Measurements from ENCODE around the gene ZFAND4.
"Not testable (repeated sequence)": the region's sequence is repeated elsewhere in the genome, so short reads cannot be mapped to it uniquely, and the experiment has no call there.

Gene ZFAND4

DNA sequence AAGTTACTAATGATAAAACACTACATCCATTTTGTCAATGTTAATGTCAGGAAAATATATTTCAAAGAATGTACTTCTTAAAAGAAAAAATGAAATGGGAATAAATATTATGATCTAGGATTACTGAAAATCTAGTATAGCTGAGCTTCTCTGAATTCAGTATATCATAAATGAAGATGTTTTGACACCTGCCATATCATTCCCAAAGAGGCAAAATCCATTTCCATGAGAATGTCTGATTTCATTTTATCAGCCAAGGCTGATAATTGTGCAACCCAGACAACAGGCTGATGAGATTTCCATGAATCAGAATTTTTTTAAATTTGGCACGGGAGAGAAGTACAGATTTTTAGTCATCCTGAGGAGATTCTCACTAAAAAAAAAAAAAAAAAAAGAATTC, 32.5 kb downstream of the ZFAND4 start:
- DNase-seq: no peak

DNA sequence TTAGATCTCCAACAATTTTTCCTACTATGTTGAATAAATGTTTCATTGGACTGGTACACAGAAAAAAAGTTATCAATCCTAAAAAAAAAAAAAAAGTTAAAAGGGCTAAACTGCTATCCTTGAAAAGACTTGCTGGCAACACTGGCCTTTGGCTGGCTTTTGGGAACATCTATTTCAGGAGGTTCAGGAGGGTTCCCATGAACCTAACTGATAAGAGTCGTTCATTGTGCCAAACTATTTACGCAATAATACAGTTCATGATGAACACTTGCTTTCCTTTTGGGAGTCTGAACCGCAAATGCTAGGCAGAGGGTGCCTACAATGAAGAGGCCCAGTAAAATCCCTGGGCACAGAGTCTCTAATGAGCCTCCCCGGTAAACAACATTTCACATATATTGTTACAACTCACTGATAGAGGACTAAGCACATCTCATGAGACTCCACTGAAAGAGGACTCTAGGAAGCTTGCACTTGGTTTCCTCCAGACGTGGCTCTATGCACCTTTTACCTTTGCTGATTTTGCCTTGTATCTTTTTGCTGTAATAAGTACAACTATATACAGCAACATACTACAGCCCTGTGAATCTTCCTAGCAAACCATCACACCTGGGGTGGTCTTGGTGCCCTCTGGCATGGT, 45.0 kb downstream of the ZFAND4 start:
- DNase-seq: no peak

DNA sequence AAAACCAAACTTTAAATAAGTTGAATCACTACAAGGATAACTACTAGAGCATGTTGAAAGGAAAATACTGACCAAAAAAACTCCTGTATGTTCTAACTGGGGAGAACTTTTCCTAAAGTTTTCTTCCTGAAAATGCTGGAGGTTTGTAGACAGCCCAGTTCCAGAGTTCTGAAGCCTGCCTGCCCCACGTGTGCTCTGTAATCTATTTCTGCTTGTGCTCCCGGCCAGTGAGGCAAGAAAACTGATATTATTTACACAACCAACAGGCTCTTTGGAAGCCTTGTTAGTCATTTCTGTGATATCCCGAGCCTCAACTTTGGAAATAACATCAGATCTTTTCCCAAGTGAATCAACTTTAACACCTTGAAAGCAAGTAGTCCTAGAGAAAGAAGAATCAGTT, 46.7 kb downstream of the ZFAND4 start:
- DNase-seq: no peak

- DNase-seq: no peak
These were observed 47.8 kb downstream of the ZFAND4 start for GRCh38 chr10:45624724-45625123.

GRCh38 chr10:45614869-45615268, 57.7 kb downstream of the ZFAND4 start:
- no peak for DNase-seq

- DNase-seq: no peak
These were observed 59.8 kb downstream of the ZFAND4 start for GRCh38 chr10:45612741-45613140.

DNA sequence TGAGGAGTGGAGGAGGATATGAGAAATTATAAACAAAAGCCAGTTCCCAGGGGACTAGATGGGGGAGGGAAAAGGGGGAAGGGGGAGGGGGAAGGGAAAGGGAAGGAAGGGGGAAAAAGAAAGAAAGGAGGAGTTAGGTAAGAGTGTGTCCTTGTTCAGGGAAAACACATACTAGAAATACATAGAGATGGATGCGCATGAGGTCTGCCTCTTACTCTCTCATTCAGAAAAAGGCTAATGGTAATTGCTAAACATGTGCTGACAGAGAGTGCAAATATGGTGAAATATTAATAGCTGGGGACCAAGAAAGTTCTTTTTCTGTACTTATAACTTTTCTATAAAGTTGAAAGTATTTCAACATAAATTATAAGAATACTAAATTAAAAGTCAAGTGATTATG, 64.5 kb downstream of the ZFAND4 start:
- DNase-seq: no peak

DNA sequence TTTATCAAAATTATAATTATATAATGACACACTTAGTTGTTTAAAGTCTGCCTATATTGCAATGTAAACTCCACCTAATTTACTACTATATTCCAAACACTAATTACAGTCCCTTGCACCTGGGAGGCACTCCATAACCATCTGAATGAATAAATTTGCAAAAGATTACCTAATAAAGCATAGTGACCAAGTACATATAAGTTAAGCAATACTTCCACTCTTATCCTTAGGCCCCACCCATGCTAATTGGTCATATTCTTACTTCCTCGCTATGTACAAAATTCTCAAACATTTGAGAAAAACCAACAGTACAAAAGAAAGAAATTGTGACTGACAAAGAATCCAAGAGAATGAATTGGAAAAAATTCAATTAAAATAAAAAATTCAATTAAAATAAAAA, 65.3 kb downstream of the ZFAND4 start:
- no peak for DNase-seq

- no peak for DNase-seq
These were observed 69.7 kb downstream of the ZFAND4 start for GRCh38 chr10:45602836-45603235.

- DNase-seq: no peak
These were observed 70.4 kb downstream of the ZFAND4 start for GRCh38 chr10:45602082-45602730.

DNA sequence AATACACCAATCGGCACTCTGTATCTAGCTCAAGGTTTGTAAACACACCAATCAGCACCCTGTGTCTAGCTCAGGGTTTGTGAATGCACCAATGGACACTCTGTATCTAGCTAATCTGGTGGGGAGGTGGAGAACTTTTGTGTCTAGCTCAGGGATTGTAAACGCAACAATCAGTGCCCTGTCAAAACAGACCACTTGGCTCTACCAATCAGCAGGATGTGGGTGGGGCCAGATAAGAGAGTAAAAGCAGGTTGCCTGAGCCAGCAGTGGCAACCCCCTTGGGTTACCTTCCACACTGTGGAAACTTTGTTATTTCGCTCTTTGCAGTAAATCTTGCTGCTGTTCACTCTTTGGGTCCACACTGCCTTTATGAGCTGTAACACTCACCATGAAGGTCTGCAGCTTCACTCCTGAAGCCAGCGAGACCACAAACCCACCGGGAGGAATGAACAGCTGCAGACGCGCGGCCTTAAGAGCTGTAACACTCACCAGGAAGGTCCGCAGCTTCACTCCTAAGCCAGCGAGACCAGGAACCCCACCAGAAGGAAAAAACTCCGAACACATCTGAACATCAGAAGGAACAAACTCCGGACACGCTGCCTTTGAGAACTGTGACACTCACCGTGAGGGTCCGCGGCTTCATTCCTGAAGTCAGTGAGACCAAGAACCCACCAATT, 71.2 kb downstream of the ZFAND4 start:
- not testable (repeated sequence) for DNase-seq

DNA sequence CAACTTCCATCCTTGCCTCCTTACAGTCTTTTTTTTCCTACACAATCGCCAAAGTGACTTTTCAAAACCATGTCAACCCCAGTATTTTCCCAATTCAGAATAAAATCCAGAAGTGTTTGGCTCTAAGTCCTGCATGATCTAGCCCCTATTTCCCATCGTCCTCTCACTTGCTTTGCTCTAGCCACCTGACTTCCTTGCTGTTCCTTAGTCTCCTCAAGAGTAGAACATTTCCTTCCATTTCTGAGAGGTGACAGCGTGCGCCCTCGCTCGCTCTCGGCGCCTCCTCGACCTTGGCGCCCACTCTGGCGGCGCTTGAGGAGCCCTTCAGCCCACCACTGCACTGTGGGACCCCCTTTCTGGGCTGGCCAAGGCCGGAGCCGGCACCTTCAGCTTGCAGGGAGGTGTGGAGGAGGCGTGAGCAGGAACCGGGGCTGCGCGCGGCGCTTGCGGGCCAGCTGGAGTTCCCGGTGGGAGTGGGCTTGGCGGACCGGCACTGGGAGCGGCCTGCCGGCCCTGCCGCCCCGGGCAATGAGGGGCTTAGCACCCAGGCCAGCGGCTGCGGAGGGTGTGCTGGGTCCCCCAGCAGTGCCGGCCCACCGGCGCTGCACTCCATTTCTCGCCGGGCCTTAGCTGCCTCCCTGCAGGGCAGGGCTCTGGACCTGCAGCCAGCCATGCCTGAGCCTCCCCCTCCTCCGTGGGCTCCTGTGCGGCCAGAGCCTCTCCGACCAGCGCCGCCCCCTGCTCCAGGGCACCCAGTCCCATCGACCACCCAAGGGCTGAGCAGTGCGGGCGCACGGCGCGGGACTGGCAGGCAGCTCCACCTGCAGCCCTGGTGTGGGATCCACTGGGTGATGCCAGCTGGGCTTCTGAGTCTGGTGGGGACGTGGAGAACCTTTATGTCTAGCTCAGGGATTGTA, 72.0 kb downstream of the ZFAND4 start:
- not testable (repeated sequence) for DNase-seq

GRCh38 chr10:45599646-45600045, 72.9 kb downstream of the ZFAND4 start:
- no peak for DNase-seq

DNA sequence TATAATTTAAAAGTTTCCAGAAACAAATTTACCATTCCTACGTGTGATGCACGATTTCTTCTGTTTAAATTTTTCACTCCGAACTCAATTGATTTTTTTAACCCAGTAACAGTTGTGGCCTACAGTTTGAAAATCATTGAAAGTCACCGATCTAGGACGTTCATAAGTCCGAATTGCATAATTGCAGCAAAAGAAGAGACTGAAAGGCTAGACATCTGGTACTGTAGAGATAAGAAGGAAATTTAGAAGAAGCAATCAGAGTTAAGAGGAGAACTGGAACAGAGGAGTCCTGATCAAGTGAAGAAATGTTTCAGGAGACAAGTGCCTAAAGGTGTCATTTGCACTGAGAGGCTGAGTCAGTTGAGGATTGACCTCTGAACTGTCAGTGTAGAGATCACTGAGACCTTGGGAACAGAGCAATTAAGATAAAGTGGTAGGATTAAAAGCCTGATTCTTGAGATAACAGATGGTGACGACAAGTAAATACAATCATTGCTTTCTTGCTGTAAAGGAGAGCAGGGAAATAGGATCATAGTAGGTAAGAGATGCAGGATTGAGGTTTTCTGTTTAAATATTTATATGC, 73.5 kb downstream of the ZFAND4 start:
- no peak for DNase-seq

- no peak for DNase-seq
These were observed 76.0 kb downstream of the ZFAND4 start for GRCh38 chr10:45596526-45596925.

- DNase-seq: peak; percentile 83 to 88
These were observed 78.1 kb downstream of the ZFAND4 start for GRCh38 chr10:45594276-45595157.

DNA sequence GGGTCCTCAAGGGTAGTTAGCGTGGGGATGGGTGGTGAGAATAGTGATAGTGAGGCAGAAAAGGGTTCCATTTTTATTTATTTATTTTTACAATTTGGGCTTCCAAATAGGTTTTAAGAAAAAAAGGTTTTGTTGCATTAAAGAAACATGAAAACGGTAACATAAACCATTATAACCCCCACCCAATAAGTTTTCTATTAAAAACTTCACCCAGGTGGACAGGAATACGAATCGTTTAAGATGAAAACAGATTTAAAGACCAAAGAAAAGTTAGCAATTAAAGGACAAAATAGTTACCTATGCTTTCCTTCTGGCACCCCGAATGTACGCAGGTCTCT, 78.7 kb downstream of the ZFAND4 start:
- no peak for DNase-seq

GRCh38 chr10:45592926-45593325, 79.6 kb downstream of the ZFAND4 start:
- no peak for DNase-seq

DNA sequence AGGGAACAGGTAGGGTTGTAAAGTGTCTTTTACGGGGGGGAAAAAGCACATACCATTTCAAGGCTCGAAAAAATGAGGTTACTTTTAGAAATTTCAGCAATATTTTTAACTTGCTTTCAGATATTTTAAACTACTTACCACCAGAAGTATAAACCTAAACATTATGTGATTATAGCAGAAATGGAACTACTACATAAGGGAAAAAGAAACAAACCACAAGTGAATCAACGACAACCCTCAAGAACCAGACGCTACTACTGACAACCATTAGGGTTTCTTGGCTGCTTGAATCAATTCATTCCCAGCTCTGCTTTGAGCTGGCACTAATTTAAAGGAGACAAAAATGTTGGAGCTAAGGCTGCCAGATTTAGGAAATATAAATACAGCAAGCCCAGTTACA, 80.1 kb downstream of the ZFAND4 start:
- DNase-seq: no peak

- DNase-seq: no peak
These were observed 81.3 kb downstream of the ZFAND4 start for GRCh38 chr10:45591280-45591679.

- no peak for DNase-seq
These were observed 82.7 kb downstream of the ZFAND4 start for GRCh38 chr10:45589868-45590267.

GRCh38 chr10:45589009-45589408, 83.6 kb downstream of the ZFAND4 start:
- DNase-seq: no peak

Measured in stimulated activated CD4-positive, alpha-beta T cell treated with anti-CD3 and anti-CD28 coated beads, Interleukin-4, amount 100 ng/mL, for 4 hours (primary cell).